Endothelial cell of umbilical vein (primary cell): ENCODE data around the gene FBXO21. TPM values are rescaled to one million over a fixed set of nuclear protein-coding genes. Genes with fewer than 3 reads are reported as not detected.

Experiments
- BruUV-seq: library from RNA; stranded (reverse); fragments of 400-500 nt; replicated peaks from 2 replicates; lab custom pipeline; 2021; lab: Mats Ljungman, UMichigan
- CTCF ChIA-PET: fragments of 300-600, 350-600 bp; sonication (Branson Sonifier 250); formaldehyde crosslinking; loops from one replicate; lab custom pipeline; 2021; ENCODE audit warnings: antibody characterized with exemption, inconsistent platforms; lab: Charles Lee
- POLR2A ChIA-PET: fragments of 300-600, 350-600 bp; sonication (Branson Sonifier 250); formaldehyde crosslinking; loops from one replicate; lab custom pipeline; 2021; ENCODE audit warnings: antibody characterized with exemption, inconsistent platforms; lab: Charles Lee
- DNase-seq: peaks from one replicate; pipeline ENCODE4 v3.0.0-alpha.2; 2011; ENCODE audit warnings: low read depth, low spot score
- FAIRE-seq: peaks from 2 replicates; lab custom pipeline; 2011; peaks lifted over from hg19 to GRCh38; lab: Jason Lieb, UNC
- H2AFZ ChIP-seq: 2 replicates; pipeline ENCODE4 v1.6.0; 2012; ENCODE audit warnings: low read depth, low read length, control low read depth, inconsistent platforms
- H3K27ac ChIP-seq: 2 replicates; pipeline ENCODE4 v1.5.1; 2011; ENCODE audit warnings: low read depth, mild to moderate bottlenecking, control low read depth, low read length, moderate library complexity; ENCODE audit not compliant: insufficient read depth
- H3K27me3 ChIP-seq, 2 experiments: 2 replicates each; pipeline versions ENCODE4 v1.6.0 to v1.6.1; 2011; ENCODE audit warnings: low read length in 2 of 2, mixed read lengths in 1 of 2; ENCODE audit not compliant: control insufficient read depth in 2 of 2, insufficient read depth in 2 of 2
- H3K36me3 ChIP-seq, 2 experiments: 2 replicates in 1 of 2; 3 replicates in 1 of 2; pipeline ENCODE4 v1.5.1; 2011; ENCODE audit warnings: low read length in 2 of 2, mild to moderate bottlenecking in 1 of 2, moderate library complexity in 1 of 2; ENCODE audit not compliant: control insufficient read depth in 2 of 2, insufficient read depth in 2 of 2; ENCODE audit errors: extremely low read depth in 1 of 2
- H3K4me1 ChIP-seq: 3 replicates; pipeline ENCODE4 v1.5.1; 2011; ENCODE audit warnings: mild to moderate bottlenecking, low read length; ENCODE audit not compliant: control insufficient read depth, insufficient read depth; ENCODE audit errors: extremely low read depth
- H3K4me2 ChIP-seq: 2 replicates; pipeline ENCODE4 v1.6.1; 2011; ENCODE audit warnings: low read length, control low read depth, mixed read lengths; ENCODE audit not compliant: insufficient read depth
- H3K4me3 ChIP-seq, 3 experiments: fragments of 200-600 bp in 1 of 3; sonication (generic), shearing (Covaris generic) in 1 of 3; replicated peaks in 1 of 3; 2 replicates each; pipeline ENCODE4 v1.5.1; 2011 to 2016; ENCODE audit warnings: control low read depth in 3 of 3, low read length in 3 of 3, mild to moderate bottlenecking in 2 of 3, inconsistent platforms in 1 of 3, low read depth in 1 of 3, moderate library complexity in 1 of 3; ENCODE audit not compliant: insufficient read depth in 1 of 3
- H3K79me2 ChIP-seq: 2 replicates; pipeline ENCODE4 v1.6.0; 2012; ENCODE audit warnings: low read length, inconsistent platforms; ENCODE audit not compliant: control insufficient read depth, insufficient read depth
- H3K9ac ChIP-seq: replicated peaks from 2 replicates; pipeline ENCODE3; 2011; ENCODE audit warnings: low read length, control low read depth; ENCODE audit not compliant: insufficient read depth; ENCODE audit errors: extremely low read depth
- H3K9me1 ChIP-seq: replicated peaks from 3 replicates; pipeline ENCODE4 v1.6.0; 2011; ENCODE audit warnings: mild to moderate bottlenecking, low read length; ENCODE audit not compliant: control insufficient read depth, insufficient read depth; ENCODE audit errors: extremely low read depth
- H3K9me3 ChIP-seq: replicated peaks from 2 replicates; pipeline ENCODE4 v1.5.1; 2012; ENCODE audit warnings: low read length, inconsistent platforms; ENCODE audit not compliant: control insufficient read depth, insufficient read depth
- H4K20me1 ChIP-seq: replicated peaks from 2 replicates; pipeline ENCODE3; 2011; ENCODE audit warnings: mild to moderate bottlenecking, low read length; ENCODE audit not compliant: control insufficient read depth, insufficient read depth; ENCODE audit errors: extremely low read depth
- EZH2 ChIP-seq: IDR thresholded peaks from 2 replicates; pipeline ENCODE4 v1.6.1; 2012; ENCODE audit warnings: borderline replicate concordance, low read depth, mild to moderate bottlenecking, moderate library complexity, low read length, inconsistent platforms; ENCODE audit not compliant: severe bottlenecking
- FOS ChIP-seq: IDR thresholded peaks from 2 replicates; pipeline ENCODE4 v1.6.1; 2011; ENCODE audit warnings: mild to moderate bottlenecking, low read length, moderate library complexity, borderline replicate concordance; ENCODE audit not compliant: insufficient read depth
- GATA2 ChIP-seq: IDR thresholded peaks from 2 replicates; pipeline ENCODE4 v1.7.0; 2011; ENCODE audit warnings: low read depth, mild to moderate bottlenecking, moderate library complexity, mixed read lengths, low read length; ENCODE audit not compliant: insufficient read length, insufficient read depth
- JUN ChIP-seq: IDR thresholded peaks from 2 replicates; pipeline ENCODE4 v1.6.1; 2011; ENCODE audit warnings: borderline replicate concordance, low read depth; ENCODE audit not compliant: insufficient read length, insufficient read depth
- MYC ChIP-seq: IDR thresholded peaks from one replicate; pipeline ENCODE4 v1.6.1; 2011; ENCODE audit warnings: mild to moderate bottlenecking, low read depth, low read length
- POLR2A ChIP-seq: IDR thresholded peaks from 2 replicates; pipeline ENCODE4 v1.6.1; 2012; ENCODE audit warnings: low read depth, mild to moderate bottlenecking, control low read depth, low read length
- POLR2AphosphoS5 ChIP-seq: IDR thresholded peaks from 2 replicates; pipeline ENCODE4 v1.6.1; 2012; ENCODE audit warnings: low read depth, mild to moderate bottlenecking, control low read depth, low read length, moderate library complexity; ENCODE audit not compliant: insufficient read depth
- dilution Hi-C: fragments of 300-500 bp; cut with MboI; formaldehyde crosslinking; loops from one replicate; pipeline ENCODE4 v1.15.0; 2019; ENCODE audit warnings: low sequenced_read_pairs; ENCODE audit not compliant: extremely low pct_ligation_motif_present
- intact Hi-C: fragments of 100-400 bp; cut with micrococcal nuclease; formaldehyde crosslinking; loops from one replicate; pipeline ENCODE4 v1.10.0; 2022
- polyA plus RNA-seq, 4 experiments: library from polyadenylated mRNA; depleted of rRNA in 3 of 4; stranded (reverse) in 3 of 4; unstranded in 1 of 4; fragments of >200 nt; gene quantifications; 2 replicates each; pipeline versions ENCODE4 v1.2.1 to v1.2.3, GENCODE V29; 2011 to 2012; ENCODE audit warnings: missing spikeins in 1 of 4
- total RNA-seq: library from RNA; stranded (reverse); gene quantifications from 2 replicates; pipeline ENCODE4 v1.2.3, GENCODE V29; 2021
- TF ChIP-seq, protein P1 (sequence below), 2 donors: IDR thresholded peaks; 1 replicate in 1 of 2; 2 replicates in 1 of 2; pipeline ENCODE4 v1.5.1; 2011; ENCODE audit warnings: low read length in 2 of 2, mild to moderate bottlenecking in 2 of 2, moderate library complexity in 2 of 2, control low read depth in 1 of 2, inconsistent platforms in 1 of 2, low read depth in 1 of 2; ENCODE audit not compliant: insufficient read depth in 1 of 2; ENCODE audit errors: extremely low read depth in 1 of 2
- TF ChIP-seq, protein P2 (sequence below): IDR thresholded peaks from 2 replicates; pipeline ENCODE4 v1.6.1; 2011; ENCODE audit not compliant: insufficient read depth, insufficient read length

FBXO21 gene
- total and polyA plus RNA-seq, 2 donors (not counting 3 experiments of a cell fraction or from before 2014, with no cell fraction given) = 41.6 to 66.7 TPM

DNA sequence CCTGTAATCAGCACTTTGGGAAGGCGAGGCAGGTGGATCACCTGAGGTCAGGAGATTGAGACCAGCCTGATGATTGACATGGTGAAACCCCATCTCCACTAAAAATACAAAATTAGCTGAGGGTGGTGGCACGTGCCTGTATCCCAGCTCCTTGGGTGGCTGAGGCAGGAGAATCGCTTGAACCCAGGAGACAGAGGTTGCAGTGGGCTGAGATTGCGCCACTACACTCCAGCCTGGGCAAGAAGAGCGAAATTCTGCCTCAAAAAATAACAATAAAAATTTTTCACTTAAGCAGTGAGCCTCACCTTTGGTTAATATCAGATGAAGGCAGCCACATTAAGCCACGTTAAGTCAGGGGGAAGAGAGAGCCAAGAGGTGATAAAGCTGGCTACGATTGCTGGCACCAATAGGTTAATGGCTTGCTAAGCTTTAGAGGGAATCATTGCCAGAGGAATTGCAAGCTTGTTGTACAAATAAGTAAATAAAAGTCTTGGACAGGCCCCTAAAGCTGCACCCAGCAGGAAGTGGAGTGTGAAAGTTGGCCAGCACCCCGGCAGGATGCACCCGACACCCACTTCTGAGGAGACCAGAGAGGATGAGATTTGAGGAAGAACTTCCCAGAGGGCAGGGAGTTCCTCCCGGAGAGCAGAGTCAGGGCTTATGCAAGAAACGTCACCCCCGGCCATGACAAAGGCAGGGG is 49.7 kb downstream of the FBXO21 start:
- Histone ChIP-seq H3K4me1 (no peaks in the 10 kb centered on the region), H2AFZ (no peak overlapping the region), H3K27me3 (no peaks in the 10 kb centered on the region), H3K79me2 (no peaks in the 10 kb centered on the region), H4K20me1 (no peaks in the 10 kb centered on the region), H3K9ac (no peak overlapping the region), H3K9me3 (no peaks in the 10 kb centered on the region), H3K4me2 (no peak overlapping the region), H3K9me1 (no peaks in the 10 kb centered on the region), H3K27ac (no peak overlapping the region), H3K36me3 (peaks cover 0 to 6% of the 10 kb centered on the region in 2 experiments), H3K4me3 (no peak overlapping the region)
- intact Hi-C loops = no loop called here
- DNase-seq = no peak
- dilution Hi-C loops = no loop called here
- no peak for FAIRE-seq
- BruUV-seq = no TSS peak
- ChIA-PET CTCF (no interaction called here), POLR2A (no interaction called here)
- no peak for TF ChIP-seq FOS
- no peak for TF ChIP-seq POLR2A
- TF ChIP-seq, protein P1, sequence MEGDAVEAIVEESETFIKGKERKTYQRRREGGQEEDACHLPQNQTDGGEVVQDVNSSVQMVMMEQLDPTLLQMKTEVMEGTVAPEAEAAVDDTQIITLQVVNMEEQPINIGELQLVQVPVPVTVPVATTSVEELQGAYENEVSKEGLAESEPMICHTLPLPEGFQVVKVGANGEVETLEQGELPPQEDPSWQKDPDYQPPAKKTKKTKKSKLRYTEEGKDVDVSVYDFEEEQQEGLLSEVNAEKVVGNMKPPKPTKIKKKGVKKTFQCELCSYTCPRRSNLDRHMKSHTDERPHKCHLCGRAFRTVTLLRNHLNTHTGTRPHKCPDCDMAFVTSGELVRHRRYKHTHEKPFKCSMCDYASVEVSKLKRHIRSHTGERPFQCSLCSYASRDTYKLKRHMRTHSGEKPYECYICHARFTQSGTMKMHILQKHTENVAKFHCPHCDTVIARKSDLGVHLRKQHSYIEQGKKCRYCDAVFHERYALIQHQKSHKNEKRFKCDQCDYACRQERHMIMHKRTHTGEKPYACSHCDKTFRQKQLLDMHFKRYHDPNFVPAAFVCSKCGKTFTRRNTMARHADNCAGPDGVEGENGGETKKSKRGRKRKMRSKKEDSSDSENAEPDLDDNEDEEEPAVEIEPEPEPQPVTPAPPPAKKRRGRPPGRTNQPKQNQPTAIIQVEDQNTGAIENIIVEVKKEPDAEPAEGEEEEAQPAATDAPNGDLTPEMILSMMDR (IDR thresholded peaks at IDR 0.05; ENCODE audit: extremely low read depth in 1 of 2, insufficient read depth in 1 of 2, low read depth in 1 of 2, low read length in 2 of 2) = no peak
- no peak for TF ChIP-seq POLR2AphosphoS5
- no peak for TF ChIP-seq EZH2
- no peak for TF ChIP-seq JUN
- TF ChIP-seq GATA2 = no peak
- no peak for TF ChIP-seq MYC
- TF ChIP-seq, protein P2, sequence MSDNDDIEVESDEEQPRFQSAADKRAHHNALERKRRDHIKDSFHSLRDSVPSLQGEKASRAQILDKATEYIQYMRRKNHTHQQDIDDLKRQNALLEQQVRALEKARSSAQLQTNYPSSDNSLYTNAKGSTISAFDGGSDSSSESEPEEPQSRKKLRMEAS = no peak
